NCI-H187 treated with DMSO at 0.1 percent for 48 hours (cell line): Measurements from ENCODE around the gene EXTL1.
"Not testable (repeated sequence)": the region's sequence is repeated elsewhere in the genome, so short reads cannot be mapped to it uniquely, and the experiment has no call there.

Experiments used
- DNase-seq: peaks from one replicate; lab custom pipeline; 2025; lab: John Stamatoyannopoulos, UW

EXTL1 gene

DNA sequence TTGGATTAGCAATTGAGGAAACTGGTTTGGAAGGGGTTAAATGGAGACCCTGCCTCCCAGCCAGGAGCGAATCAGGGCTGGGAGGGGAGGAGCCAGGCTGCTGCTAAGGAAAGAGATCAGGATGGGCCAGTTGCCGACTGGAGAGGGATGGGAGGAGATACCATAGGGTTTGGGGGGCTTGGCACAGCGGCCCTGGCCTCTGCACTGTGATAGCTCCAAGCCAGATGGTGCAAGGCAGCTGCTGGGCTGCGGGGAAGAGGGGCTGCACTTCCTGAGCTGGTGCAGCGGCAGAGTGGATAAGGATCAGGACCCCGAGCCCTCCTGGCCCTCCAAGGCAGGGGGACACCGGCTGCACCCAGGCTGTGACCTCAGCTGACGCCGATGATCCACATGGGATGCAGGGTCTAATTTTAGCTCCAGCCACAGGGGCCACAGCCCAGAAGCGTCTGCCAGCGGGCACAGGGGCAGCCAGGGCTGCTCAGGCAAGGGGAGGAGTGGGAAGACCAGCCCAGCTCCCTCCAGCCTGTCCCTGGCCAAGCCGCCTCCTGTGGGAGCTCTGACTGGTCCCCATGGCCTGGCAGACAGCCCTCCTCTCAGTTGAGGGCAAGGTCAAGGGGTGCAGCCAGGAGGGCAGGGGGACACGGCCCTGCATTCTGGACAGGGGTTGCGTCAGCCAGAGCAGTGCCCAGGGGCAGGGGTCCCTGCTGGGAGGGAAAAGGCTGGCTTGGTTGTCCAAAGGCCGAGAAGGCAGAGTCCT lies at the start of gene EXTL1:
Gene EXTL1, plus strand, starts transcription at position 129 of the 757 bp plus-strand sequence. CDS start 872 bp downstream, outside the sequence.
- no peak for DNase-seq

- DNase-seq, result no peak
These were observed 49.8 kb upstream of the EXTL1 start for GRCh38 chr1:25971811-25972180.

DNA sequence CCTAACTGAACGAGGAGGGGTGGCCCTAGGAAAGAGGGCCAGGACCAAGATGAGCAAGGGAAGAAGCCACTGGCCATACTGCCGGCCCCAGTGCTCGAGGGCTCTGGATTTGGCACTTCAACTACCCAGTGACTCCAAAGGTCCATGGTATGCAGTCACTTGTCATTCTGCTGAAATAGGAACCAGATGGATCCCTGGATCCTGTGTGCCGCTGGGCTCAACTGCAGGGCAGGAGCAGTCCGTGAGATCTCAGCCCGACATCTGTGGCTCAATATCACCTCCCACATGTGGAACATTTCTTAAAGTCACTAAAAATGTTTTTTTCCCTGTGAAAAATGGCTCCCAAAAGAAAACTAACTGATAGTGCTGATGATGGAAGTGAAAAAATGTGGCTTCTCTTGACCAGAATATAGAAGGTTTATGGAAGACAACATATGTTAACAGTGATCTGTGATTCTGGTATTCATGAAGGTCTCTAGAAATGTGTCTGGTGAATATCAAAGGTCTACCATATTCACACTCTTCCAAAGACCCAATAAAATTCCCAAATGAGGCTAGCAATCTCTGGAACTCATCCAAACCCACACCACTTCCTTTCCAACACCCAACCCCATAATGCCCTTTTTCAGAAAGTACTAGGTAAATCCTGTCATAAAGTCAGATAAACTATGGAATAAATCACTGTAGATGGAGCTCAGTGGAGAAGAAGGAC lies 47.8 kb upstream of the EXTL1 start:
- DNase-seq, result no peak

- DNase-seq, result no peak
These were observed 43.8 kb upstream of the EXTL1 start for GRCh38 chr1:25977801-25978200.

GRCh38 chr1:25978403-25978802 lies 43.2 kb upstream of the EXTL1 start:
- DNase-seq, result no peak

DNA sequence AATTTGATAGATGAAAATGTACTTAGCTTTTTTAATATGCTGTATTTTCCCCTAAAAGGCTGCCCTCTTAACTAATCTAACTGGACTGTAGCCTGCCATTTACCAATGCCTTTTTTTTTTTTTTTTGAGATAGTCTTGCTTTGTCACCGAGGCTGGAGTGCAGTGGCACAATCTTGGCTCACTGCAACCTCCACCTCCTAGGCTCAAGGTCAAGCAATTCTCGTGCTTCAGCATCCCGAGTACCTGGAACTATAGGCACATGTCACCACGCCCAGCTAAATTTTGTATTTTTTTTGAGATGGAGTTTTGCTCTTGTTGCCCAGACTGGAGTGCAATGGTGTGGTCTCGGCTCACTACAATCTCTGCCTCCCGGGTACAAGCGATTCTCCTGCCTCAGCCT lies 42.4 kb upstream of the EXTL1 start:
- no peak for DNase-seq

GRCh38 chr1:25985171-25985570 lies 36.4 kb upstream of the EXTL1 start:
- no peak for DNase-seq

DNA sequence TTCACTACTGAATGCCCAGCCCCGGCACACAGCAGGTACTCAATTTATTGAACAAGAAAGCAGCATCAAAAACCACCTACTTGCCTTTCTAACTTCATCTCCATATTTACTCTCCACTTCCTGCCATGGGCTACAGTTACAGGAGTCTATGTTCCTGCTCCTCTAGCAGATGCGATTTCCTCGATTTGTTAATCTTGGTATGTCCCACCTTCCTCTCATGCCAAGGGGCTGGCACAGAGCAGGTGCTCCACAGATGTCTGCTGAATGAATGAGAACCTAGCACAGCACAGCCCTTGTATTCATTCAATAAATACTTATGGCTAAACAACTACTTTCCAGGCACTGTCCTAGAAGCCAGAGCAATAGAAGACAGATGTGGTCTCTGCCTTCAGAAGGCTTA lies 35.9 kb upstream of the EXTL1 start:
- DNase-seq, result no peak

- not testable (repeated sequence) for DNase-seq
These were observed 34.8 kb upstream of the EXTL1 start for GRCh38 chr1:25986773-25987172.

DNA sequence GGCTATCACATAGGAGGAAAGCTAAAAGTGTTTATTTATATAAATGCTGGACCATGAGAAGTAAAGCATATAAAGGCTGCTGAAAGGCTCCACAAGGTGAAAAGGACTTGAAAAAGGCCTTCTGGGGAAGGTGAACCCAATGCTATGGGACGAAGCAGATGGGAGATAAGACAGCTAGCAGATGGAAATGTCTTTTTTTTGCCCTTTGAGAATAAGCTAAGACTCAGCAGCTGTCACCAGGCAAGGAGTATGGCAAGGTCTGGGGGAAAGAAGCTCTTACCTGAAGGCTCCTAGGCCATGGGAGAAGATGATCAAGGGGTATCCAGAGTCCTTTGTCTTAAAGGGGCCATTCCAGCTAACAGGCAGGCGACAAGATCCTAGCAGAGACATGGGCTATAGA lies 33.6 kb upstream of the EXTL1 start:
- no peak for DNase-seq

- no peak for DNase-seq
These were observed 31.9 kb upstream of the EXTL1 start for GRCh38 chr1:25989440-25990234.

- DNase-seq, result no peak
These were observed 31.3 kb upstream of the EXTL1 start for GRCh38 chr1:25990251-25990650.

GRCh38 chr1:25990702-25991395 lies 30.7 kb upstream of the EXTL1 start:
- DNase-seq, result no peak

DNA sequence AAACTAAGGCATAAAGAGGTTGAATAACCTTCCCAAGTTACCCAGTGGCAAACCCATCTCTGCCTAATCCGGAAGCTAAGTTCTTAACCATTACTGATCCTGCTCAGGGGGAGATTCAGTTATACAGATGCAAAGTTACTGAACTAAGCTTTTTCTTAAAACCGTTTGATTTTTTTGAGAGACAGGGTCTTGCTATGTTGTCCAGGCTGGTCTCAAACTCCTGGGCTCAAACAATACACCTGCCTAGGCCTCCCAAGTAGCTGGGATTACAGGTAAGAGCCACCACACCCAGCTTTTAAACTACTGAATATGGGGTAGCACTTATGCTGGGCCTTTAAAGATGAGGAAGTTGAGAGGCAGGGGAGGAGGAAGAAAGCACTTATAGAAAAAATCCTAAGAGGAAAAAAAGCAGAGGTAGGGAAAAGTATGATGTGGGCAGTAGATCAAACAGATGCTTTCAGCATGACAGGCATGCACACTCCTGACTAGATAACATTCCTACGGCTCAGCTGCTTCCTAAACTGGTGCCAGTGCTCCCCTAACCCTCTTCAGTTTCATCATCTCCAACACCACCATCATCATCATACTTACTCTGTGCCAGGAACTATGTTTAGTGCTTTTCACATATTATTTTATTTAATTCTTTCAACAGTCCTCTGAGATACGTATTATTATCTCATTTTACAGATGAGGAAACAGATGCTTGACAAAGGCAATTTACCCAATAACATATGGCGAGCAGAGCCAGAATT lies 29.5 kb upstream of the EXTL1 start:
- DNase-seq, result no peak

DNA sequence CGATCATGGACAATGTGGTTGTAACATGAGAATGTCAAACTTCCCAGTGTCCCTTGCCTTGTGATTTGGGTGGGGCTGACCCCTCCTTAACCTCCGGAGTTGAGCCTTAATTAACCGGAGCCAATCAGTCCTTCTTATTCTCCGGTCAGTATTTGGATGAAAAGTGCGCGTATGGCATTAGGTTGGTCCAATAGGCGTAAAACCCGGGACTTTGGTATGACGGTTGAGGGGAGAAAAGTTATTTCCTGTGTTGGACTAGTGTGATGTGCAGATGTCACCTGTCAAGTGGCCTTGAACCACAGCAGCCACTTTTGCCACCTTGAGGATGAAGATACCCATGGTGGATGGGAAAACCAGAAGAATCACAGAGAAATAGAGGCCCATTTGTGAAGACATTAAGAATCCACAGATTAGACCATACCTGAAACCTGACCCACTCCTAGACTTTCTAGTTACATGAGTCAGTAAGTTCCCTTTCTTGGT lies 28.8 kb upstream of the EXTL1 start:
- no peak for DNase-seq

DNA sequence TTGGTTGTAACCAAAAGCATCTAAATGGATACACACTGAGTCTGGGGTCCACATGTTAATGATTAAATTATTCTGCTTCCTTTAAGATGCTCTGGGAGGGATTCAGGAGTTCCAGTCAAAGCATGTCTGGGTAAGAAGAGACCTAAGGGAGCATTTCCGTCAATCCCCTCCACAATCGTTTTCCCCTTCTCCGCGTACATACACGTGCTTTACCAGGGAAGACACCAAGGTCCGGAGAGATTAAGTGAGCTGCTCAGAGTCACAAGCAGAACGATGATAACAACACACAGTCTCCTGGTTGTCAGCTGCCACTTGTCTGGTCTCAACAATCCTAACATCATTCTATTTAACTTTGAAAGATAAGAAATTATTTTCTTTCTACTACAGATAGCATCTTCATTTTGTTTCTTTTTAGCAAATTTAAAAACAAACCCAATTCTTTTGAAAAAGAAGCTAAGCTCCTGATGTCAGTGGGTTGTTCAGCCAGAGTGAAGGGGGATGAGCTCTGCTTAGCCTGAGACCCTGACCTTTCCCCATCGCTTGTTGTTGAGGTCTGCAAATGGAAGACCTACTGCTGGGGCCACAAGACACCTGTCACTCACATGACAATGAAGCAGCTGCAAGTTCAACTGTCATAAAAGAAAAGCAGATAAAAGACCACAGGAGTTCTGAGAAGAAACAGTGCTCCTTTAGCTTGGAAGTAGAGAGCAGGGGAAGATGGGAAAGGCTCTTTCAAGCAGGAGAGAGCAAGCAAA lies 28.2 kb upstream of the EXTL1 start:
- DNase-seq, result no peak

GRCh38 chr1:25994402-25995150 lies 27.0 kb upstream of the EXTL1 start:
- DNase-seq, result no peak

DNA sequence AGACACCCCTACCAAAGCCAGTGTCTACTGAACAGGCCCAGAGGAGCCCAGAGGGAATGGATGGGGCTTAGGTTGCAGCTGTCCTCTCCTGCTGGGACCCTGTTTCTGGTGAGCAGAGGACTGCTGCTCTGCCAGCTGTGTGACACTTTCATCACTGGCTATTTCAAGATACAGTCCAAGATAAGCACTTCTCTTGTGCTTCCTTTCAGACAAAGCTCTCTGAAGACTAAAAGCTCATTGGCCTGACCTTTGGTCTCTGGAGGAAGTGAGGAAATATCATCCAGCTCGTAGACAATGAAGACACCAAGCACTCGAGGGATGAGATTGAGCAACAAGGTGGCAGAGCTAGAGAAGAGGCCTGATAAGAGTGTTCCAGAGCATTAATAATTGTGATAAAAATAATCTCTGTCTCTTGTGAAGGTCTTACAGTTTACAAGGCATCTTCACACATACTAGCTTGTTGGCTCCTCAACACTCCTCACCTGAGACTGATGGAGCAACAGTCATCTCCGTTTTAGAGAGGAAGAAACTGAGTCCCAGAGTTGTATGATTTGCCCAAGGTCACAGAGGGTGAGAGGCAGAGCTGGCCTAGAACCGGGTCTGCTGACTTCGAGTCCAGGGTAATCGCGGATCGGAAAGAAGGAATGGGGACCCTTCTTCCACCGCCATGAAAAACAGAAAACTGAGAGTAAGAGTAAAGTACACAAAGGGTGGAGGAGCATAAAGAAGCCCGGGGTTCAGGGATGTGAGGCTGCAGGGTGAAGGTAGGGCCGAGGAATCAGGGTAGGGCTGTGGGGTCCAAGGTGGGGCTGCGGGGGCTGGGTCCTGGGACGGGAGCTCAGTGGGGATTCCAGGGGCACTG lies 24.4 kb upstream of the EXTL1 start:
- DNase-seq, result no peak
